ENCODE measurements around the gene CDCP2. TPM values are rescaled to one million over a fixed set of nuclear protein-coding genes. Genes with fewer than 3 reads are reported as not detected.

Gene CDCP2
- total RNA-seq, 1 experiment from 2014 or later = not detected

DNA sequence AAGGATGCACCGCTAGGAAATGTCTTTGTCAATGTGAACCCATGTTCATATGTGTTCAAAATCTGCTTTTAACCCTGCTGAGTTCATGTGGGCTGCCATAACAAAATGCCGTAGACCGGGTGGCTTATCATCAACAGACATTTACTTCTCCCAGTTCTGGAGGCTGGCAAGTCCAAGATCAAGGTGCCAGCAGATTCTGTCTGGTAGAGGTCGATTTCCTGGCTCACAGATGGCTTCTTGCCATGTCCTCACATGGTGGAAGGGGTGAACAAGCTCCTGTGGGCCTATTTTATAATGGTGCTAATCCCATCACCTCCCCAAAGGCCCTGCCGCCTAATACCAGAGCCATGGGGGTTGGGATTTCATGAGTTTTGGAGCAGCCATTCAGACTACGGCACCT is 4.6 kb upstream of the CDCP2 start:
- POLR2A ChIA-PET = interaction anchor here (0.7 kb wide), 1 partner anchor 212 kb away, joined by 4 read pairs; the partner anchor contains the start of gene IFT25
- BruUV-seq (replicated peaks) = no TSS peak
- intact Hi-C loops (cut with micrococcal nuclease; ENCODE audit: unreplicated experiment) = no loop called here

DNA sequence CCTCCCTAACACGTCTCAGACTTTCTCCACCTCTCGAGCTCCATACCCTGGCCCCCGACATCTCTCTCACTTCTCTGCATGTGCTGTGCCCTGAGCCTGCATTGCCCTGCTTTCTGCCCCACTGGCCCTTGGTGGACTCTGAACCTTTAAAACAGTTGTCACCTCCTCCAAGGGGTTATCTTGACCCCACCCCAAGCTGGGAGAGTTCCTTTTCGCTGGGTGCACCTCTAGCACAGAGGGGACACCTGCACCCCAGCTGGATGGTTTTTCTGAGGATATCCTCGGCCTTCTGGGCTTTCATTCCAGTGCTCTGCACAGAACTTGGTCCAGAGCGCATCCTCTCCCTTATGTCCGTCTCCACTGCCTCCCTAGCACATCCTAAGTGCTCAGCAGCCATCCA is 4.2 kb upstream of the CDCP2 start:
- TF ChIP-seq, protein P1, sequence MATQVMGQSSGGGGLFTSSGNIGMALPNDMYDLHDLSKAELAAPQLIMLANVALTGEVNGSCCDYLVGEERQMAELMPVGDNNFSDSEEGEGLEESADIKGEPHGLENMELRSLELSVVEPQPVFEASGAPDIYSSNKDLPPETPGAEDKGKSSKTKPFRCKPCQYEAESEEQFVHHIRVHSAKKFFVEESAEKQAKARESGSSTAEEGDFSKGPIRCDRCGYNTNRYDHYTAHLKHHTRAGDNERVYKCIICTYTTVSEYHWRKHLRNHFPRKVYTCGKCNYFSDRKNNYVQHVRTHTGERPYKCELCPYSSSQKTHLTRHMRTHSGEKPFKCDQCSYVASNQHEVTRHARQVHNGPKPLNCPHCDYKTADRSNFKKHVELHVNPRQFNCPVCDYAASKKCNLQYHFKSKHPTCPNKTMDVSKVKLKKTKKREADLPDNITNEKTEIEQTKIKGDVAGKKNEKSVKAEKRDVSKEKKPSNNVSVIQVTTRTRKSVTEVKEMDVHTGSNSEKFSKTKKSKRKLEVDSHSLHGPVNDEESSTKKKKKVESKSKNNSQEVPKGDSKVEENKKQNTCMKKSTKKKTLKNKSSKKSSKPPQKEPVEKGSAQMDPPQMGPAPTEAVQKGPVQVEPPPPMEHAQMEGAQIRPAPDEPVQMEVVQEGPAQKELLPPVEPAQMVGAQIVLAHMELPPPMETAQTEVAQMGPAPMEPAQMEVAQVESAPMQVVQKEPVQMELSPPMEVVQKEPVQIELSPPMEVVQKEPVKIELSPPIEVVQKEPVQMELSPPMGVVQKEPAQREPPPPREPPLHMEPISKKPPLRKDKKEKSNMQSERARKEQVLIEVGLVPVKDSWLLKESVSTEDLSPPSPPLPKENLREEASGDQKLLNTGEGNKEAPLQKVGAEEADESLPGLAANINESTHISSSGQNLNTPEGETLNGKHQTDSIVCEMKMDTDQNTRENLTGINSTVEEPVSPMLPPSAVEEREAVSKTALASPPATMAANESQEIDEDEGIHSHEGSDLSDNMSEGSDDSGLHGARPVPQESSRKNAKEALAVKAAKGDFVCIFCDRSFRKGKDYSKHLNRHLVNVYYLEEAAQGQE (IDR thresholded peaks at IDR 0.05; ENCODE audit: insufficient read depth in 1 of 2, low read depth in 2 of 2, low read length in 1 of 2) = no peak
- no peak for TF ChIP-seq TCF7L2 (IDR thresholded peaks at IDR 0.05; ENCODE audit: low read depth, low read length)
- no peak for TF ChIP-seq POLR2AphosphoS5 (IDR thresholded peaks at IDR 0.05; ENCODE audit: low read depth, low read length)
- TF ChIP-seq, protein P2, sequence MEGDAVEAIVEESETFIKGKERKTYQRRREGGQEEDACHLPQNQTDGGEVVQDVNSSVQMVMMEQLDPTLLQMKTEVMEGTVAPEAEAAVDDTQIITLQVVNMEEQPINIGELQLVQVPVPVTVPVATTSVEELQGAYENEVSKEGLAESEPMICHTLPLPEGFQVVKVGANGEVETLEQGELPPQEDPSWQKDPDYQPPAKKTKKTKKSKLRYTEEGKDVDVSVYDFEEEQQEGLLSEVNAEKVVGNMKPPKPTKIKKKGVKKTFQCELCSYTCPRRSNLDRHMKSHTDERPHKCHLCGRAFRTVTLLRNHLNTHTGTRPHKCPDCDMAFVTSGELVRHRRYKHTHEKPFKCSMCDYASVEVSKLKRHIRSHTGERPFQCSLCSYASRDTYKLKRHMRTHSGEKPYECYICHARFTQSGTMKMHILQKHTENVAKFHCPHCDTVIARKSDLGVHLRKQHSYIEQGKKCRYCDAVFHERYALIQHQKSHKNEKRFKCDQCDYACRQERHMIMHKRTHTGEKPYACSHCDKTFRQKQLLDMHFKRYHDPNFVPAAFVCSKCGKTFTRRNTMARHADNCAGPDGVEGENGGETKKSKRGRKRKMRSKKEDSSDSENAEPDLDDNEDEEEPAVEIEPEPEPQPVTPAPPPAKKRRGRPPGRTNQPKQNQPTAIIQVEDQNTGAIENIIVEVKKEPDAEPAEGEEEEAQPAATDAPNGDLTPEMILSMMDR (IDR thresholded peaks at IDR 0.05) = no peak
- TF ChIP-seq SIN3A (IDR thresholded peaks at IDR 0.05; ENCODE audit: borderline replicate concordance, insufficient read depth, low read depth, low read length) = no peak
- CTCF ChIA-PET = no interaction called here

More for the DNA sequence above, 4.6 kb upstream of the CDCP2 start:
- CTCF ChIA-PET = no interaction called here
- Histone ChIP-seq H3K4me3 (ENCODE audit: low read depth in 2 of 2, low read length in 2 of 2) (no peak overlapping the region), H3K27me3 (ENCODE audit: control insufficient read depth, insufficient read depth, low read length) (no peaks in the 10 kb centered on the region), H3K9me3 (ENCODE audit: control insufficient read depth, insufficient read depth, low read depth, low read length) (no peaks in the 10 kb centered on the region), H3K36me3 (ENCODE audit: control insufficient read depth, insufficient read depth, low read length) (no peaks in the 10 kb centered on the region), H3K27ac (ENCODE audit: low read length) (no peak overlapping the region), H3K4me1 (ENCODE audit: control insufficient read depth, insufficient read depth, low read length) (no peaks in the 10 kb centered on the region)
- TF ChIP-seq, protein P2 (IDR thresholded peaks at IDR 0.05) = no peak
- TF ChIP-seq TCF7L2 (IDR thresholded peaks at IDR 0.05; ENCODE audit: low read depth, low read length) = no peak
- TF ChIP-seq, protein P1 (IDR thresholded peaks at IDR 0.05; ENCODE audit: insufficient read depth in 1 of 2, low read depth in 2 of 2, low read length in 1 of 2) = no peak
- TF ChIP-seq POLR2AphosphoS5 (IDR thresholded peaks at IDR 0.05; ENCODE audit: low read depth, low read length) = no peak
- TF ChIP-seq SIN3A (IDR thresholded peaks at IDR 0.05; ENCODE audit: borderline replicate concordance, insufficient read depth, low read depth, low read length) = no peak
- in situ Hi-C loops (cut with HindIII; ENCODE audit: low pct_unique_long_range_greater_than_20kb, low sequenced_read_pairs) = no loop called here
- ATAC-seq (no peak), DNase-seq (ENCODE audit: low read depth, low spot score) (no peak)

More for the DNA sequence above, 4.2 kb upstream of the CDCP2 start:
- Histone ChIP-seq H3K27me3 (ENCODE audit: control insufficient read depth, insufficient read depth, low read length) (no peaks in the 10 kb centered on the region), H3K36me3 (ENCODE audit: control insufficient read depth, insufficient read depth, low read length) (no peaks in the 10 kb centered on the region), H3K27ac (ENCODE audit: low read length) (no peak overlapping the region), H3K4me3 (ENCODE audit: low read depth in 2 of 2, low read length in 2 of 2) (no peak overlapping the region), H3K9me3 (ENCODE audit: control insufficient read depth, insufficient read depth, low read depth, low read length) (no peaks in the 10 kb centered on the region), H3K4me1 (ENCODE audit: control insufficient read depth, insufficient read depth, low read length) (no peaks in the 10 kb centered on the region)
- intact Hi-C loops (cut with micrococcal nuclease; ENCODE audit: unreplicated experiment) (no loop called here), in situ Hi-C loops (cut with HindIII; ENCODE audit: low pct_unique_long_range_greater_than_20kb, low sequenced_read_pairs) (no loop called here)
- ATAC-seq (no peak), DNase-seq (ENCODE audit: low read depth, low spot score) (no peak)
- BruUV-seq (replicated peaks) = no TSS peak
- POLR2A ChIA-PET = no interaction called here
